A549 (cell line): Measurements from ENCODE around the gene SF3A1. TPM values are rescaled to one million over a fixed set of nuclear protein-coding genes. Genes with fewer than 3 reads are reported as not detected.

Source experiments
- ATAC-seq, 2 experiments: fragments of 200-7000 bp in 1 of 2; fragments of >200 bp in 1 of 2; cut with Nextera tagmentation in 1 of 2; cut with Tn5 transposase in 1 of 2; 3 replicates each; pipeline versions ENCODE4 v1.8.0 to v1.9.1; 2018 to 2020; ENCODE audit warnings: mild to moderate bottlenecking in 1 of 2, moderate library complexity in 1 of 2
- CTCF ChIA-PET: fragments of 300-600 bp; sonication (Branson Sonifier 250); formaldehyde crosslinking; extraction: SDS; loops from one replicate; lab custom pipeline; 2021; ENCODE audit warnings: antibody characterized with exemption, inconsistent platforms; lab: Yijun Ruan, JAX
- POLR2A ChIA-PET: fragments of 350-600 bp; formaldehyde crosslinking; extraction: SDS; loops from one replicate; lab custom pipeline; 2021; ENCODE audit warnings: antibody characterized with exemption, inconsistent platforms; lab: Yijun Ruan, JAX
- DNase-seq, 2 experiments: peaks; one replicate each; pipeline versions ENCODE4 v3.0.0 to v3.0.0-alpha.2; 2011 to 2016; ENCODE audit warnings: low read depth in 1 of 2, low spot score in 1 of 2
- FAIRE-seq: peaks from 2 replicates; lab custom pipeline; 2011; peaks lifted over from hg19 to GRCh38; lab: Jason Lieb, UNC
- H3K27ac ChIP-seq, 2 experiments: fragments of >200 bp; sonication (Bioruptor Twin); formaldehyde crosslinking; 3 replicates each; pipeline ENCODE4 v1.5.1; 2016 to 2017
- H3K4me1 ChIP-seq: fragments of >200 bp; sonication (Bioruptor Twin); formaldehyde crosslinking; 3 replicates; pipeline ENCODE4 v1.6.1; 2016
- H3K4me2 ChIP-seq: fragments of >200 bp; sonication (Bioruptor Twin); formaldehyde crosslinking; 3 replicates; pipeline ENCODE4 v1.6.1; 2016
- H3K4me3 ChIP-seq: fragments of >200 bp; sonication (Bioruptor Twin); formaldehyde crosslinking; 3 replicates; pipeline ENCODE4 v1.5.1; 2016
- H3K9me3 ChIP-seq: fragments of >200 bp; sonication (Bioruptor Twin); formaldehyde crosslinking; 3 replicates; pipeline ENCODE4 v1.6.1; 2016
- BCL3 ChIP-seq: fragments of >200 bp; sonication (Bioruptor Twin); formaldehyde crosslinking; IDR thresholded peaks from 3 replicates; pipeline ENCODE4 v1.6.1; 2016
- CBX8 ChIP-seq: fragments of 200-600 bp; sonication (generic); IDR thresholded peaks from 2 replicates; pipeline ENCODE4 v1.6.1; 2016
- CHD4 ChIP-seq: fragments of 200-600 bp; sonication (generic); IDR thresholded peaks from 2 replicates; pipeline ENCODE4 v1.6.1; 2016; ENCODE audit warnings: antibody characterized with exemption, mild to moderate bottlenecking, borderline replicate concordance
- E2F6 ChIP-seq: IDR thresholded peaks from 2 replicates; pipeline ENCODE4 v1.6.1; 2012; ENCODE audit warnings: low read depth, borderline replicate concordance
- EHF ChIP-seq: fragments of 250-450 bp; sonication (Bioruptor Pico); IDR thresholded peaks from 2 replicates; pipeline ENCODE4 v1.5.0; 2020; ENCODE audit warnings: mild to moderate bottlenecking
- ESRRA ChIP-seq: fragments of 150-350 bp; IDR thresholded peaks from 2 replicates; pipeline ENCODE4 v1.6.1; 2014; ENCODE audit warnings: mild to moderate bottlenecking, low read length, borderline replicate concordance
- HDAC2 ChIP-seq: fragments of 200-600 bp; sonication (generic); IDR thresholded peaks from 2 replicates; pipeline ENCODE4 v1.6.1; 2016
- HES2 ChIP-seq: fragments of >200 bp; sonication (Bioruptor Twin); formaldehyde crosslinking; IDR thresholded peaks from 2 replicates; pipeline ENCODE4 v1.6.1; 2016
- JUN ChIP-seq, 2 experiments: fragments of >200 bp; sonication (Bioruptor Twin); formaldehyde crosslinking; IDR thresholded peaks; 2 replicates in 1 of 2; 3 replicates in 1 of 2; pipeline ENCODE4 v1.6.1; 2016 to 2017
- JUNB ChIP-seq: fragments of >200 bp; sonication (Bioruptor Twin); formaldehyde crosslinking; IDR thresholded peaks from 2 replicates; pipeline ENCODE4 v1.6.1; 2016
- KDM5A ChIP-seq: fragments of 200-600 bp; sonication (generic); IDR thresholded peaks from 2 replicates; pipeline ENCODE4 v1.6.1; 2016; ENCODE audit warnings: antibody characterized with exemption, mild to moderate bottlenecking
- MAX ChIP-seq: IDR thresholded peaks from 2 replicates; pipeline ENCODE4 v1.6.1; 2012
- PHF8 ChIP-seq: fragments of 200-600 bp; sonication (generic); IDR thresholded peaks from 2 replicates; pipeline ENCODE4 v1.6.1; 2016; ENCODE audit warnings: low read depth, mild to moderate bottlenecking, antibody characterized with exemption, moderate library complexity, borderline replicate concordance
- POLR2A ChIP-seq: IDR thresholded peaks from 2 replicates; pipeline ENCODE4 v1.6.1; 2012; ENCODE audit warnings: mild to moderate bottlenecking, low read length
- POLR2AphosphoS2 ChIP-seq: conservative IDR thresholded peaks from 2 replicates; pipeline ENCODE4 v1.6.1; 2012; ENCODE audit warnings: low read length, improper control_type of control experiment, inconsistent platforms
- RARB ChIP-seq: fragments of 250-450 bp; sonication (Bioruptor Pico); IDR thresholded peaks from 2 replicates; pipeline ENCODE4 v1.8.0; 2021; ENCODE audit warnings: mild to moderate bottlenecking, moderate library complexity
- REST ChIP-seq: fragments of 200-600 bp; sonication (generic); IDR thresholded peaks from 2 replicates; pipeline ENCODE4 v1.6.1; 2016; ENCODE audit warnings: antibody characterized with exemption, mild to moderate bottlenecking, moderate library complexity
- TFCP2L1 ChIP-seq: fragments of 250-450 bp; sonication (Bioruptor Pico); IDR thresholded peaks from 2 replicates; pipeline ENCODE4 v1.5.0; 2021; ENCODE audit warnings: mild to moderate bottlenecking
- TP53 ChIP-seq: fragments of 250-450 bp; sonication (Bioruptor Pico); IDR thresholded peaks from 2 replicates; pipeline ENCODE4 v1.5.0; 2021; ENCODE audit warnings: mild to moderate bottlenecking, moderate library complexity
- ZFP36 ChIP-seq: fragments of 450-650 bp; IDR thresholded peaks from 2 replicates; pipeline ENCODE4 v1.6.1; 2014; ENCODE audit warnings: borderline replicate concordance; ENCODE audit not compliant: partially characterized antibody
- WGBS: methylation state at CpG from one replicate; pipeline ENCODE4 v1.1.6; 2017; ENCODE audit errors: missing lambda C conversion rate; 5-methylcytosine and 5-hydroxymethylcytosine counted together
- polyA minus RNA-seq: library from RNA; depleted of rRNA, polyadenylated mRNA; stranded (reverse); fragments of >200 nt; gene quantifications from 2 replicates; pipeline ENCODE4 v1.2.3, GENCODE V29; 2011; rRNA and poly(A)+ RNA removed
- polyA plus RNA-seq, 4 experiments: library from polyadenylated mRNA; depleted of rRNA in 3 of 4; stranded (reverse); fragments of >200 nt; fragmentation: RNase III in 1 of 4; extraction: RNeasy Plus Mini Kit Qiagen cat#74134 plus additional on column Dnase treatment in 1 of 4; gene quantifications; 2 replicates in 3 of 4; 3 replicates in 1 of 4; pipeline ENCODE4 v1.2.3, GENCODE V29; 2011 to 2017

The SF3A1 gene
- polyA plus RNA-seq (2011; rRNA removed) (47.0 and 86.1 TPM in 2 replicates), polyA plus RNA-seq (2017; fragmentation: RNase III; extraction: RNeasy Plus Mini Kit Qiagen cat#74134 plus additional on column Dnase treatment) (45.4 to 57.9 TPM (median 48.6 TPM) in 3 replicates), polyA minus RNA-seq (145 and 173 TPM in 2 replicates)
- 69.0 and 71.0 TPM in 2 replicates for polyA plus RNA-seq (2012; cell fraction: cytosol; rRNA removed)
- polyA plus RNA-seq (2012; cell fraction: nucleus; rRNA removed) = 132 and 142 TPM in 2 replicates

- FAIRE-seq = no peak
- H3K27ac ChIP-seq = peak within 1 kb of the TSS; percentile 95 to 99
Observed at GRCh38 chr22:30356449-30357235, at the start of gene SF3A1, which contains the start of gene CCDC157. SF3A1 (minus strand) TSS chr22:30356894; CDS start chr22:30356792, 102 bp downstream. CCDC157 (plus strand) TSS chr22:30357007; CDS start chr22:30366001, 8,994 bp downstream.

GRCh38 chr22:30406400-30406799 lies 49.7 kb upstream of the SF3A1 start:
- POLR2A ChIA-PET = no interaction called here
- FAIRE-seq (no peak), ATAC-seq (no peak), DNase-seq (no peak)
- Histone ChIP-seq H3K4me2 (no peak overlapping the region), H3K4me3 (no peak overlapping the region), H3K27ac (no peak overlapping the region), H3K9me3 (no peaks in the 10 kb centered on the region), H3K4me1 (peaks cover 12% of the 10 kb centered on the region)
- no peak for TF ChIP-seq JUN (IDR thresholded peaks at IDR 0.05)
- no peak for TF ChIP-seq CHD4
- TF ChIP-seq POLR2A = no peak
- no peak for TF ChIP-seq EHF (CRISPR knock-in tag)
- no peak for TF ChIP-seq ESRRA
- no peak for TF ChIP-seq HDAC2
- TF ChIP-seq TP53 (CRISPR knock-in tag) = no peak
- no peak for TF ChIP-seq RARB
- TF ChIP-seq KDM5A = no peak
- no peak for TF ChIP-seq BCL3
- TF ChIP-seq TFCP2L1 (CRISPR knock-in tag) = no peak
- no peak for TF ChIP-seq ZFP36
- TF ChIP-seq POLR2AphosphoS2 = no peak
- TF ChIP-seq HES2 = no peak
- CTCF ChIA-PET = interaction anchor here (0.8 to 2.9 kb wide), 3 partner anchors 16 to 38 kb away, joined by 3 to 12 read pairs (median 3); partner anchors contain the start of gene RNF215
- WGBS = 96% methylated on average over 6 of the region's 6 CpGs

More at GRCh38 chr22:30356449-30357235, at the start of gene SF3A1, which contains the start of gene CCDC157:
- WGBS = under 1% methylated on average over 23 of the region's 91 CpGs
- ChIA-PET POLR2A (interaction anchor here (0.6 to 2.6 kb wide), 7 partner anchors 12 to 67 kb away, joined by 3 to 13 read pairs (median 3); partner anchors contain the start of genes CASTOR1 and TBC1D10A), CTCF (interaction anchor here (0.6 to 2.9 kb wide), 8 partner anchors 11 to 94 kb away, joined by 3 to 8 read pairs (median 4); no protein-coding TSS in a partner anchor)
- peak; percentile 67 to 85 for DNase-seq
- Histone ChIP-seq H3K9me3 (no peaks in the 10 kb centered on the region), H3K4me3 (peak within 1 kb of the TSS; percentile 93), H3K4me1 (peaks cover 18% of the 10 kb centered on the region; the same call in 1 of the 3 replicates), H3K4me2 (peak within 1 kb of the TSS; percentile 96)
- TF ChIP-seq CBX8 (no peak), E2F6 (peak; percentile 37; the same call in 1 of the 2 replicates), PHF8 (peak; percentile 66; the same call in 1 of the 2 replicates), POLR2A (peak; percentile 87), BCL3 (0 out of 3 replicates have a peak, but pooled peaks have one; percentile 46), REST (peak; percentile 40; the same call in 1 of the 2 replicates), JUN (IDR thresholded peaks at IDR 0.05) (peak; percentile 63 to 87; a peak in 3 of 5 replicates), JUNB (no peak), MAX (peak; percentile 39)
- ATAC-seq = peak; percentile 94 to 97
